Activated naive CD8-positive, alpha-beta T cell treated with anti-CD3 and anti-CD28 coated beads, Interleukin-2, amount 50 U/mL, for 24 hours (primary cell): ENCODE measurements around the gene CEP41.

Experiments
- ATAC-seq: fragments of 150-1000 bp; cut with Tn5 transposase; one replicate; pipeline ENCODE4 v1.10.0; 2021
- DNase-seq: peaks from one replicate; pipeline ENCODE4 v3.0.0; 2021
- H3K27ac Mint-ChIP-seq: one replicate; pipeline ENCODE4 v1.8.0; 2021; ENCODE audit warnings: mild to moderate bottlenecking, mixed read lengths
- H3K27me3 Mint-ChIP-seq: one replicate; pipeline ENCODE4 v1.8.0; 2021; ENCODE audit warnings: mixed read lengths
- H3K36me3 Mint-ChIP-seq: one replicate; pipeline ENCODE4 v1.8.0; 2021; ENCODE audit warnings: low read depth, mixed read lengths
- H3K4me1 Mint-ChIP-seq: one replicate; pipeline ENCODE4 v1.8.0; 2021; ENCODE audit warnings: mixed read lengths
- H3K4me3 Mint-ChIP-seq: one replicate; pipeline ENCODE4 v1.8.0; 2021; ENCODE audit warnings: mild to moderate bottlenecking, moderate library complexity, mixed read lengths
- H3K9me3 Mint-ChIP-seq: one replicate; pipeline ENCODE4 v1.8.0; 2021; ENCODE audit warnings: mixed read lengths

CEP41 gene

GRCh38 chr7:130352194-130353074 is 88.4 kb downstream of the CEP41 start:
- peaks cover 2% of the 10 kb centered on the region for H3K27me3 Mint-ChIP-seq
- peaks cover 24% of the 10 kb centered on the region for H3K4me1 Mint-ChIP-seq
- no peak overlapping the region for H3K27ac Mint-ChIP-seq
- ATAC-seq (no peak), DNase-seq (no peak)
- H3K9me3 Mint-ChIP-seq = no peaks in the 10 kb centered on the region
- no peaks in the 10 kb centered on the region for H3K36me3 Mint-ChIP-seq
- H3K4me3 Mint-ChIP-seq = no peak overlapping the region

- Mint-ChIP-seq H3K9me3 (no peaks in the 10 kb centered on the region), H3K27me3 (peaks cover 2% of the 10 kb centered on the region), H3K4me1 (peaks cover 24% of the 10 kb centered on the region), H3K36me3 (no peaks in the 10 kb centered on the region), H3K4me3 (no peak overlapping the region), H3K27ac (no peak overlapping the region)
- no peak for DNase-seq
- ATAC-seq = no peak
Measured at GRCh38 chr7:130351791-130352090, 89.1 kb downstream of the CEP41 start.

GRCh38 chr7:130350945-130351790 is 89.6 kb downstream of the CEP41 start:
- H3K4me1 Mint-ChIP-seq = peaks cover 24% of the 10 kb centered on the region
- H3K9me3 Mint-ChIP-seq = no peaks in the 10 kb centered on the region
- no peaks in the 10 kb centered on the region for H3K36me3 Mint-ChIP-seq
- no peak overlapping the region for H3K4me3 Mint-ChIP-seq
- ATAC-seq = peak; percentile 44
- H3K27ac Mint-ChIP-seq = no peak overlapping the region
- DNase-seq = peak; percentile 16
- H3K27me3 Mint-ChIP-seq = peaks cover 2% of the 10 kb centered on the region

DNA sequence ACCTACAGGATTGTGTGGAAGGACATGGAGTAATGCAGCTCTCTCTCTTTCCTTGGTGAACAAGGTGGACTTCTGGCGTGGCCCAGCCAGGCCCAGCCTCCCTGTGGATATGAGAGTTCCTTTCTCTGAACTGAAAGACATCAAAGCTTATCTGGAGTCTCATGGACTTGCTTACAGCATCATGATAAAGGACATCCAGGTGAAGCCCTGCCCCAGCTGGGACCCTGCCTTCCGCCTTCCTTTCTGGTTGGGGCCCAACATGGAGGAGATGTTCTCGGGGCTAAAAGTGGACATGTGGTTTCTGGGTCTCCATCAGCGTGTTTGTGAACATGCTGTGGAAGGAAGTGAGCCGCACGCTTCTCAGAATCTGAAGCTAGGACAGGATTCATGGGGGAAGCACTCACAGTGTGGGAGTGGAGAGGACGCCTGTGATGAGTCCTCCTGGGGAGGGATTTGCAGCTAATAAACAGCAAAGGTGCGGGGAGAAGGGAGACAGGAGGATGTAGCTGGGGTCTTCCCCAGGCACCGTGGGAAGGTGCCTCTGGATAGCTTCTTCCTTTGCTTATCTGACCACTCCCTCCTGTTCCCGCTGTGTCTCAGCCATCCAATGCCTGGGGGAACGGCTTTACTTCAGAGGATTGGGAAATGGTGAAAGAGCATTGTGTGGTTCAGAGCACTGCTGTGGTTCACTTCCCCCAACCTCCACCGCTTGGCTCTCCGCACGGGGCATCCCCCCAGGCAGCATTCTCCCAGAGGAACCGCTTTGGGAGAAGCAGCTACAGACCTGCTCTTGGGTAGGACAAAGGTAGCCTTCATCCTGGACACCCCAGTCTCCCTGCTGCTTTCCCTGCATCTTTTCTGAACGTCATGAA is 90.7 kb downstream of the CEP41 start:
- Mint-ChIP-seq H3K27me3 (peaks cover 2% of the 10 kb centered on the region), H3K9me3 (no peaks in the 10 kb centered on the region), H3K36me3 (no peaks in the 10 kb centered on the region), H3K4me3 (no peak overlapping the region), H3K27ac (peak overlapping the region; percentile 67), H3K4me1 (peaks cover 24% of the 10 kb centered on the region)
- DNase-seq (no peak), ATAC-seq (no peak)

- ATAC-seq = no peak
- peaks cover 18% of the 10 kb centered on the region for H3K4me1 Mint-ChIP-seq
- H3K36me3 Mint-ChIP-seq = no peaks in the 10 kb centered on the region
- no peak overlapping the region for H3K27ac Mint-ChIP-seq
- H3K9me3 Mint-ChIP-seq = no peaks in the 10 kb centered on the region
- no peak overlapping the region for H3K4me3 Mint-ChIP-seq
- no peak for DNase-seq
- H3K27me3 Mint-ChIP-seq = no peaks in the 10 kb centered on the region
Measured at GRCh38 chr7:130346941-130347340, 93.9 kb downstream of the CEP41 start.

- Mint-ChIP-seq H3K9me3 (no peaks in the 10 kb centered on the region), H3K4me1 (peaks cover 12% of the 10 kb centered on the region), H3K36me3 (no peaks in the 10 kb centered on the region), H3K4me3 (no peak overlapping the region), H3K27ac (no peak overlapping the region), H3K27me3 (no peaks in the 10 kb centered on the region)
- ATAC-seq (no peak), DNase-seq (no peak)
Measured at GRCh38 chr7:130346177-130346905, 94.5 kb downstream of the CEP41 start.

GRCh38 chr7:130345725-130346124 is 95.1 kb downstream of the CEP41 start:
- no peak for DNase-seq
- Mint-ChIP-seq H3K27ac (no peak overlapping the region), H3K4me3 (no peak overlapping the region)

GRCh38 chr7:130345136-130345535 is 95.7 kb downstream of the CEP41 start:
- Mint-ChIP-seq H3K9me3 (no peaks in the 10 kb centered on the region), H3K27ac (no peak overlapping the region), H3K4me3 (no peak overlapping the region), H3K4me1 (peaks cover 4% of the 10 kb centered on the region), H3K27me3 (no peaks in the 10 kb centered on the region), H3K36me3 (no peaks in the 10 kb centered on the region)
- no peak for ATAC-seq
- no peak for DNase-seq

More at GRCh38 chr7:130345725-130346124, 95.1 kb downstream of the CEP41 start:
- no peaks in the 10 kb centered on the region for H3K36me3 Mint-ChIP-seq
- H3K4me1 Mint-ChIP-seq = peaks cover 7% of the 10 kb centered on the region
- no peaks in the 10 kb centered on the region for H3K27me3 Mint-ChIP-seq
- ATAC-seq = no peak
- H3K9me3 Mint-ChIP-seq = no peaks in the 10 kb centered on the region

DNA sequence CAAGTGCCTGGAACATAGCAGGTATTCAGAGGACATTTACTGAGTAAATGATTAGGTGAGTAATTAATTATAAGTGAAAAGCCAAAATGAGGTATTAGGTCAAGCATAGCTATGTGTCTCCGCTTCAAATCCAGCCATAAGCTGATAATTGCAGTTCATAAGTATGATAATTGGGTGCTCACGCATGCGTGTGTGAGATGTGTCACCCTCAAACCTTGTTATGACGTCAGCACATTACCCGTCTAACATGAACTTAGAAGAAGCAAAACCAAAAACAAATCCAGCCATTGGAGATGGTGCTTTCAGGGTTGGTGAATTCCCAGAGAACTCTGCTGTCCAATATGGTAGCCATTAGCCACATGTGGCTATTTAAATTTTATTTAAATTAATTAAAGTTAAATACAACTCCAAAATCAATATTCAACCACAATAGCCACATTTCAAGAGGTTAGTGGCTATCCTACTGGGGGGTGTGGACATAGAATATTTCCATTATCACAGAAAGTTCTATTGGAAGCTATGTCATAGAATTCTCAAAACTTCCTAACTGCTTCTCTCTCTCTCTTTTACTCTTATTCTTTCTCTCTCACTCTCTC is 96.4 kb downstream of the CEP41 start, which contains the start of gene CPA5:
TSS of gene CPA5 (plus strand) at position 546 of the 596 bp plus-strand sequence. CDS start 1,670 bp downstream, outside the sequence.
- DNase-seq (no peak), ATAC-seq (no peak)
- H3K9me3 Mint-ChIP-seq = no peaks in the 10 kb centered on the region
- no peaks in the 10 kb centered on the region for H3K36me3 Mint-ChIP-seq
- no peak within 1 kb of the TSS for H3K4me3 Mint-ChIP-seq
- H3K4me1 Mint-ChIP-seq = no peaks in the 10 kb centered on the region
- H3K27ac Mint-ChIP-seq = no peak within 1 kb of the TSS
- no peaks in the 10 kb centered on the region for H3K27me3 Mint-ChIP-seq
